SKM-1 (cell line): ENCODE measurements around the gene ABCA5.

Source experiments
- DNase-seq: peaks from one replicate; lab custom pipeline; 2025; ENCODE audit not compliant: unreplicated experiment; lab: John Stamatoyannopoulos, UW

ABCA5 gene, protein sequence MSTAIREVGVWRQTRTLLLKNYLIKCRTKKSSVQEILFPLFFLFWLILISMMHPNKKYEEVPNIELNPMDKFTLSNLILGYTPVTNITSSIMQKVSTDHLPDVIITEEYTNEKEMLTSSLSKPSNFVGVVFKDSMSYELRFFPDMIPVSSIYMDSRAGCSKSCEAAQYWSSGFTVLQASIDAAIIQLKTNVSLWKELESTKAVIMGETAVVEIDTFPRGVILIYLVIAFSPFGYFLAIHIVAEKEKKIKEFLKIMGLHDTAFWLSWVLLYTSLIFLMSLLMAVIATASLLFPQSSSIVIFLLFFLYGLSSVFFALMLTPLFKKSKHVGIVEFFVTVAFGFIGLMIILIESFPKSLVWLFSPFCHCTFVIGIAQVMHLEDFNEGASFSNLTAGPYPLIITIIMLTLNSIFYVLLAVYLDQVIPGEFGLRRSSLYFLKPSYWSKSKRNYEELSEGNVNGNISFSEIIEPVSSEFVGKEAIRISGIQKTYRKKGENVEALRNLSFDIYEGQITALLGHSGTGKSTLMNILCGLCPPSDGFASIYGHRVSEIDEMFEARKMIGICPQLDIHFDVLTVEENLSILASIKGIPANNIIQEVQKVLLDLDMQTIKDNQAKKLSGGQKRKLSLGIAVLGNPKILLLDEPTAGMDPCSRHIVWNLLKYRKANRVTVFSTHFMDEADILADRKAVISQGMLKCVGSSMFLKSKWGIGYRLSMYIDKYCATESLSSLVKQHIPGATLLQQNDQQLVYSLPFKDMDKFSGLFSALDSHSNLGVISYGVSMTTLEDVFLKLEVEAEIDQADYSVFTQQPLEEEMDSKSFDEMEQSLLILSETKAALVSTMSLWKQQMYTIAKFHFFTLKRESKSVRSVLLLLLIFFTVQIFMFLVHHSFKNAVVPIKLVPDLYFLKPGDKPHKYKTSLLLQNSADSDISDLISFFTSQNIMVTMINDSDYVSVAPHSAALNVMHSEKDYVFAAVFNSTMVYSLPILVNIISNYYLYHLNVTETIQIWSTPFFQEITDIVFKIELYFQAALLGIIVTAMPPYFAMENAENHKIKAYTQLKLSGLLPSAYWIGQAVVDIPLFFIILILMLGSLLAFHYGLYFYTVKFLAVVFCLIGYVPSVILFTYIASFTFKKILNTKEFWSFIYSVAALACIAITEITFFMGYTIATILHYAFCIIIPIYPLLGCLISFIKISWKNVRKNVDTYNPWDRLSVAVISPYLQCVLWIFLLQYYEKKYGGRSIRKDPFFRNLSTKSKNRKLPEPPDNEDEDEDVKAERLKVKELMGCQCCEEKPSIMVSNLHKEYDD (N-terminal part only)

DNA sequence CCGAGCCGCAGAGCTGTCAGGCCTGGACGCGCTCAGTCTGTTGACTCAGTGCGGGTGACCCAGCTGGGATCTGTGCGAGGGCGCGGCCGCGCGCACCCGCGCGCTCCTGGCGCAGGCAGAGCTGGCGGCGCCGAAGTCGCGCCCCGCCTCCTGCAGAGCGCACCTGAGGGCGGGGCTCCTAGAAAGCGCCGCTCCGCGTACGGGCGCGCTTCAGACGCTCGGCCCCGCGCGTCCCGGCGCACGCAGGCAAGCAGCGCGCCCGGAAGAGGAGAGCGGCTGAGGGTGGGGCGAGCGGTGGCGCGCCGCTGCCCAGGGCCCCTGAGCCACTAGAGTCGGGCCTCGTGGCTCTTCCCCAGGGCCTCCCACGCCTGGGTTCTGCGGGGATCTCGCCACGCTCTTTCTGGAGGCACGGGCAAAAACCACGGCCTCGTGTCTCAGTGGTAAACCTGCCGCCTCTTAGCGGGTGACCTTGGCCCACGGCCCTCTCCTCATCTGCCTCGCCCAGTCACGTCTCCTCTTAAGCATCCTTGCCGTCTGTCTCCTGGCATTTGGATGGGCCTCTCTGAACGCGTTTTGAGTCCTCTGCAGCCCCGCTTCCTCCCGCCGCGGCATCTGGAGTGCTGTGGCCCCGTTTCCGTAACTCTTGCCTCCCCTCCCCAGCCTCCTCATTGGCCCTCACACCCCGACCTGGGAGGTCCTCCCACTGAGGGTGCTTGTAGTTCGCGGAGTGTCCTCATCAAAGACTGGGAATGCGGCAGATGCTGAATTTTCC is at the start of gene ABCA5:
Gene ABCA5 (minus strand): TSS at position 74 of the 772 bp plus-strand sequence. CDS start 12,718 bp downstream, outside the sequence.
- peak; percentile 72 for DNase-seq

DNA sequence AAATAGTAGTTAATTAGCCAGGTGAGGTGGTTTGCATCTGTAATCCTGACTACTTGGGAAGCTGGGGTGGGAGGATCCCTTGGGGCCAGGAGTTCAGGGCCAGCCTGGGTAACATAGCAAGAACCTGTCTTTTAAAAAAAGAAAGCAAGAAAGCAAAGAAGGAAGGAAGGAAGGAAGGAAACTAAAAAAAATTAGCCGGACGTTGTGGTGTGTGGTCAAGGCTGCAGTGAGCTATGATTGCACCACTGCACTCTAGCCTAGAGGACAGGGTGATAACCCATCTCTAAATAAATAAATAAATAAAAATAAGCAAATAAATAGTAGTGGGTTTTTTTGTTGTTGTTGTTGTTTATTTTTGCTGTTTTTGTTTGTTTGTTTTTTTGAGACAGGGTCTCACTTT is 48.3 kb upstream of the ABCA5 start:
- DNase-seq, result no peak

DNA sequence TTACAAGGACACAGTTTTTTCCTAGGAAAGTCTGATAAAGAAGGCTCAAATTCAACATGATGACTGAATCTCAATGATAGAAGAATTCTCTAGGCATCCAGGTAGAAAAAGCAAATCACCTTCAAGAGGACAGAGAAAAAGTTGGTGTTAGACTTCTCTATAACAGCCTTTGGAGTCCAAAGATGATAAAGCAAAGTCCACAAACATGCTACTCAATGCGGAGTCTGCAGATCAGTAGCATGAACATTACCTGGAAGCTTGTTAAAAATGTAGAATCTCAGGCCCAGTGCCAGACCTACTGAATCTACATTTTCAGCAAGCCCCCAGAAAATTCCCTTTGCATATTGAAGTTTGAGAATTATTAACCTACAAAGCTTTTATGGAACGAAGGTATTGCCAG is 46.1 kb upstream of the ABCA5 start:
- DNase-seq, result no peak

DNA sequence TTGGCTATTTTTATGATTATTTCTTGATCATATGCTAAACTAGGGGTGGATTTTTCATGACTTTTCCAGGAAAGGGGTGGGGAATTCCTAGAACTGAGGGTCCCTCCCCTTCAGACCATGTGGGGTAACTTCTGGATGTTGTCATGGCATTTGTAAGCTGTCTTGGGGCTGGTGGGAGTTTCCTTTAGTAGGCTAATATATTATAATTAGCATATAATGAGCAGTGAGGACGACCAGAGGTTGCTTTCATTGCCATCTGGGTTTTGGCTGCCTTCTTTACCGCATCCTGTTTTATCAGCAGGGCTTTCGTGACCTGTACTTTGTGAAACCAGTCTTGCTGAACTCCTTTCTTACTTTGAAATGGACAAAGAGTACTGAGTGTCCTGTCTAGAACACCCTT is 40.4 kb upstream of the ABCA5 start:
- DNase-seq, result no peak

DNA sequence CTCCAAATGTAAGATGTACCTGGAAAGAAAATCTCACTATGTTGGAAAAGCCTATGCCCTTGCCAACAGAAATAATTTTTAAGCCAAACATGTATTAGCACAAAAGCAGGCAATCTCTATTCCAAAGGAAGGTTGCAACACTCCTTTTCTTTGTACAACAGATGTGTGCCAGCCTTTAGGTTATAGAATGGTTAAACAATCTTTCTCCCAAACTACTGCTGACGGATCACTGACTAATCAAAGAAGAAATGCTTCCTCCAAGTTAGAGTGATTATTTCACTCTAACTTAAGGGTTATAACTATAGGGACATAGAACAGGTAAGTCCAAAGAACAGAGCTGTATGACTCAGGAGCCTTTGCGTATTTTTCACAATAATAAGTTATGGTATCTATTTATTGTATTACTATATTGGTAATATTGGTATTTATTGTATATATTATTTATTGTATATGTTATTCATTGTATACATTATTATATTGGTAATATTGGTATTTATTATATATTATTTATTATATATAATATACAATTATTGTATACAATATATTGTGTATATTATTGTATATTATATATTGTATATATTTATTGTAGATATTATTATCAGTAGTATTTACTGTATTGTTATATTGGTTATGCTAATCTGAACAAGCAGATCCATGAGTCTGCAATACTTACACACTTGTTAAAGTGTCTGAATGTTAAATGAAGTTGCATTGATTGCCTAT is 36.7 kb upstream of the ABCA5 start:
- DNase-seq, result no peak

DNA sequence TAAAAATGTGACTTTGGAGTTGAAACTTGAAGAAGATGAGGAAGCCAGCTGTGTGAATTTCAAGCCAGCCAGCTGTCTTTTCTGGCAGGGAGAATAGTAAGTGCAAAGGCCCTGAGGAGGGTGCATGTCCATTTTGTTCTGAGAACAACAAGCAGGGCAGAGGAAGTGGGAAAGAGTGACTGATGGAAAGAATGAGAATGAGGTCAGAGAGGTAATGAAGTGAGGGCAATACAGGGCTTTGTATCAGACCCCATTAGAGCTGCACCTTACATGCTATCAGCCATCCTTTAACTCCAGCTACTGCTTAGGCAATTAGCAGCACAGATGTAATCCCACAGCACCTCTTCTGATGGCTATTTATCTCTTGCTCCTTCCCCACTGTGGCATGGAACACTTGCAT is 34.2 kb upstream of the ABCA5 start:
- no peak for DNase-seq

DNA sequence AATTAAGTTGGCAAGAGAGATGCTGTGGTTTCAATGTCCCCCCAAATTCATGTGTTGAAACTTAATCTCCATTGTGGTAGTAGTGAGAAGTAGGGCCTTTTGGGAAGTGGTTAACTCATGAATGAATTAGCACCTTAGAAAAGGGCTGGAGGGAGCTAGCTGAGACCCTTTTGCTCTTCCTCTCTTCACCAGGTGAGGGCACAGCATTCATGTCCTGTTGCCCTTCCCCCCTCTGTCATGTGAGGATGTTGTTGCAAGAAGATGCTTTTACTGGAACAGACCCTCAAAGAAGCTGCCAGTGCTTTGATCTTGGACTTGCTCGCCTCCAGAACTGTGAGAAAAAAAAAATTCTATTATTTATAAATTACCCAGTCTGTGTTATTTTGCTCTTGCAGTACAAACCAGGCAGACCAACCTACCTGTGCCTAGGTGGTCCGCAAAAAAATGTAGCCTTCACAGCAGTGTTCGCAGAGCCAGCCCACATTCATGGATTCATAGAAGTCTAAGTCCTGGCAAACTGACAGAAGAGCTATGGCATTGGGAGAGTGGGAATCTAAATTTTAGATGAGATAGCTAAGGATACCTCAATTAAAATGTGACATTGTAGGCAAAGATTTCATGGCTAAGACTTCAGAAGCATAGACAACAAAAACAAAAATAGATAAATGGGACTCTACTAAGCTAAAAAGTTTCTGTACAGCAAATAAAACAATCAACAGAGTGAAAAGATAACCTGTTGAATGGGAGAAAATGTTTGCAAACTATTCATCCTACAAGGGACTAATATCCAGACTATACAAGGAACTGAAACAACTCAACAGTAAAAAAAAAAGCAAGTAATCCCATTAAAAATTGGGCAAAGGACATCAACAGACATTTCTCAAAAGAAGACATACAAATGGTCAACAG is 32.0 kb upstream of the ABCA5 start:
- DNase-seq, result no peak

DNA sequence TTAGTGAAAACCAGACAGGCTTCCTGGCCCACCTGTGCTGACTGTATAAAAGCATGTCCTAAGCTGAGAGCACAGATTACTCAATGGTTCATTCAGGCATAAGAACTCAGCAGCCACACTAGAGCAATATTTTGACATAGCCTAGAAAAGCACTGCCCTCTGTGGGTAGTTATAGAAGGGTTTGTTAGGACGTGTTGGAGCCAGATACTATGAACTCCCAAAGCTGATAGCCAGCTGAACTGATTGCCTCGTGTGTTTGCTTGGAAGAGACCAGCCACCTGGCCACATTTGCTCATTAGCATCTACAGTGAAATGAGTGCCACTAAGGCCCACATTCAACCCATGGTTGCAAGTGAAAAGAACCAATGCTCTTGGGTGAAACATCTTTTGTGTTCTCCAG is 30.8 kb upstream of the ABCA5 start:
- no peak for DNase-seq

DNA sequence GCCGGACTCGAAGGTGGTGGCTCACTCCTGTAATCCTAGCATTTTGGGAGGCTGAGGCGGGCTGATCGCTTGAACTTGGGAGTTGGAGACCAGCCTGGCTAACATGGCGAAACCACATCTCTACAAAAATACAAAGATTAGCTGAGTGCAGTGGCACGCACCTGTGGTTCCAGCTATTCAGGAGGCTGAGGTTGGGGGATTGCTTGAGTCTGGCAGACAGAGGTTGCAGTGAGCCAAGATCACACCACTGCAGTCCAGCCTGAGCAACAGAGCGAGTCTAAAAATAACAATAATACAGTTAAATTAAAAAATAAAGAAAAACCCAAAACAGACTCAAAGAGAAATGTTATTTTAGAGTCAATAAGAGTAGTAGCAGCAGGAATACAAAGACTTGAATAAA is 29.7 kb upstream of the ABCA5 start:
- DNase-seq, result no peak

DNA sequence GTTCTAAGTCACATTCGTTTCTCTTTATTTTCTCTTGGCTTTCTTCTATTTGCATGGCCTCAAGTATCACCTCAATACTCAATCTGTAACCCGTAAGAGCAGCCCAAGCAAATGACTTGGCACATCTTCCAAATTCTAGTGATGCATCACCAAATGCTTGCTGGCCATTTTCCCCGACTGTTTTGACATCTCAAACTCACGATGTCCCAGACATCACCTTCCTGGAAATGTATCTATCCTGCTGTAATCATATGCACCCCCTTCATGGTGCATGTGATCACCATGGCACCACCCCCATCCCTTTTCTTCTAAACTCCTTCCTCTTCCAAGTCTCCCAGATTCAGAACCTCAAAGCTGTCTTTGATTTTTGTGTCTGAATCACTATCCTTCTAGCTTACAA is 24.0 kb upstream of the ABCA5 start:
- no peak for DNase-seq

DNA sequence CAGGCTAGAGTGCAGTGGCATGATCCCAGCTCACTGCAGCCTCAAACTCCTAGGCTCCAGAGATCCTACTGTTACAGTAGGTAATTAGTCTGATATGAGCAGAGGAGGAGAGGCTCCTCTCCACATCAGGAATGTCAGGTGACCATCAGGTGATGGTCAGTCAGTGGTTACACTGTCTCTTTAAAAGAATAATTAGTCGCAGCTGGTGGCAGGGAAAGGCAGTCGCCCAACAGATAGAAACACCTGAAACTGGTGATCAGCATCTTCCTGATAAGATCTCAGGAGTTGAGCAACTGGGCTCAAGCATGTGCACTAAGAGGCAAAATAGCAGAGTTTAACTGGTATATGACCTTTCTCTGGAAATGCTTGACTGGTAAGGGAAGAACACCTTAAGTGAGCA is 21.5 kb upstream of the ABCA5 start:
- DNase-seq, result no peak

DNA sequence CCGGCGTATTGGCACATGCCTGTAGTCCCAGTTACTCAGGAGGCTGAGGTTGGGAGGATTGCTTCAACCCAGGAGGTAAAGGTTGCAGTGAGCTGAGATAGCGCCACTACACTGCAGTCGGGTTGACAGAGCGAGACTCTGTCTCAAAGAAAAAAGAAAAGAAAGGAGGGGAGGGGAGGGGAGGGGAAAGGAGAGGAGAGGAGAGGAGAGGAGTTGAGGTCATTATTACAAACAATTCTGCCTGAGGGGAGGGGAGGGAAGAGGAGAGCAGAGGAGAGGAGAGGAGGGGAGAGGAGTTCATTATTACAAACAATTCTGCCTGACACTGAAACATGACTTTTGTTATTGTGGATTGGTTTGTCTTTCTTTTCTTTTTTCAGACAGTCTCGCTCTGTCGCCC is 19.8 kb upstream of the ABCA5 start:
- no peak for DNase-seq

DNA sequence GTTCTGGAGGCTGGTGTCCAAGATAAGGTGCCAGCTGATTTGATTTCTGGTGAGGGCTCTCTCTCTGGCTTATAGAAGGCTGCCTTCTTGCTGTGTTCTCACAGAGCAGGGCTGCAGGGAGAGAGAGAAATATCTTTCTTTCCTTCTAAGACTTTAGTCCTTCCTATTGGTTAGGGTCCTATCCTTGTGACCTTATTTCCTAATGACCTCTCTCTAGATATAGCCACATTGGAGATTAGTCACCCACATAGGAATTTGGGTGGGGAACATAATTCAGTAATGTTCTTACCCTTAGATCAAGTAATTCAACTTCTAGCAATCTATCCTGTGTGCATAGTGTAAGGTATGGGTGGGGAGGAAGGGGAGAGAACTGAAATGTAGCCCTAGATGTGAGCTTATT is 18.0 kb upstream of the ABCA5 start:
- DNase-seq, result no peak

DNA sequence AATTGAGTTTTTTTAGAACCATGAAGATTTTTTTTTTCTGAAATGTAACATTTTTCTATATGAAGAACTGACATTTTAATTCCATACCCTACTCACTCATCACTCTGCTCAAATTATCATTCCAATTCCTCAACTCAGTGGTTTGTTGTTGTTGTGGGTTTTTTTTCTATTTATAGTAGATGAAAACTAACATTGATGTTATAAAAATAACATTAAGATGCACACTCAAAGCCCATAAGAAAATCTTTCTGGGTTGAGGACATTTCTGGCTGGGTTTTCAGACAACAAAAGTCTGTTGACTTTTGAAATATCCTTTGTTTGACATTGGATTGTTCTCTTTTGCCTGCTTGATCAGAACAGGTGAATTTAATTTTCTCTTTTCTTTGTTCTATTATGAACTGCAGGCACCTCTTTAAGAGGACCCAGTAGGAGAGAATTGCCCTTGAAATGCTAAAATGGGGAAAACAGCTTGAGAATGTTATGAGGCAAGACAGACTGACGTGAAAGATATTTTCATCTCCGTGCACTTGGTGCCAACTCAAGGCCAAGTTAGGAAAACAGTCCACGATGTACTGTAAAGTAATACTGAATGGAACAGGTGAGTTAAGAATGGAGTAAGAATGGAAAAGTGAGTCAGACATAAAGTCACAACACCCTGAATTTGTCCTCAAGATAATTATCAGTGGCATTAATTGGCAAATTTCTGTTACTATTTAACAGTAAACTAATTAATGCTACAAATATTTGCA is 16.1 kb upstream of the ABCA5 start:
- no peak for DNase-seq

DNA sequence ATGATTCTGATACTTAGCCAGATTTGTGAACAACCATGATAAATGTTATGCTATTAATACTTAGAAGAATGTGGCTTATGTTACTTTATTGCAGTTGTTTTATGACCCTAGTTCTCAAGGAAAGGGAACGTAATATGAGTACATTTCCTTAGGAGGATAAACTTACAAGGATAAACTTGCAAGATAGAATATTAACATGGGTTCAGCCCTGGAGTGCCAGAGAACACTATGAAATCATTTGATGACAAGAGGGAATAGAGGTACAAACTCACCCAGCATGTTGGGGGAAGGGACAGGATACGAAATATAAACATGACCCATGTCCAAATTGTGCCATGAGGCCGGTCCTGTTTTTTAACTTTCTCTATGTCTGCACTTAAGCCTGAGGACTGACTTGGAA is 13.0 kb upstream of the ABCA5 start:
- DNase-seq, result no peak

DNA sequence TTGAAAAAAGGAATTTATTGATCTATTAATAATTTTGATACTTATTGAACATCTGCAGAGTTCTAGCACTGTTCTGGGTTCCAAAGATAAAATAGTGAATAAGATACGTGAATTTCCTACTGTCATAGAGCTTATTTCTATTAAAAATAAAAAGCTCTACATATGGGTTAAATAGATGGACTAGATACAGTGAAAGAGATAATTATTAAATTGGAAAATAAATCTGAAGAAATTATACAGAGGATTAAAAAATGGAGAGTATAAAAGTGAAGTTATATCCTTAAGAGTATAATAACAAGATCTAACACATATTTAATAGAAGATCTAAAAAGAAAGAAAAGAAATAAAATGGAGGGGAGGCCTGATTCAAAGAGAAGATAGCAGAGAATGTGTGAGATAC is 10.1 kb upstream of the ABCA5 start:
- DNase-seq, result no peak

DNA sequence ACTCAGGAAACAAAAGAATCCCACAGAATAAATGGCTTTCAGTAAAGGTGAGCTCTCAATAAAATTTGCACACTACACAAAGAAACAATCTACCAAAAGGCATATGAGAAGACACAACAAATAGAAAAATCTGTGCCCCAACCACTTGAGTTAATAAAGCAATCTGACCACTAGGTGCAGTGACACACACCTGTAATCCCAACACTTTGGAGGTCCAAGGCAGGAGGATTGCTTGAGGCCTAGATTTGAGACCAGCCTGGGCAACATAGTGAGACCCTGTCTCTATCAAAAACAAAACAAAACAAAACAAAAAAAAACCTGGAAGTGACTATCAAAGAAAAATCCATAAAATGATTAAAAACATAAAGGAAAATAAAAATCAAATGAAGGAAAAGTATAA is 9.6 kb upstream of the ABCA5 start:
- no peak for DNase-seq

DNA sequence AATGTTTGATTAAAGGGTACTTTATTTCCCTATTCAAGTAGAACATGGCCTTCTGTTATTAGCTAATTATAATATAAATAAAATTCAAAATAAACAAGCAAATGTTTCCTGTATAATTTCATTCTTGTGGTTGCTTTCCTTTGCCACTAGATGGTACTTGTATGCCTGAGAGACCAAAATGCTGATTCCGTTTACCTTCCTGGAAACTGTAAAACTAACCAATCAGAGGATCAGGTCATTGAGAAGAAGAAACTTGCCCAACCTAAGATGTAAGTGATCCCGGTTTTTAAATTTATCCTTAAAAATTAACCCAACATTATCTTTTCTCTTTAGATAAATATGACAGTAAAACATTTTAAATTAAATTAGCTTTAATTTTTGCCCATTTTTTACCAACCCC is 8.1 kb upstream of the ABCA5 start:
- no peak for DNase-seq
